Memory B cell (primary cell): ENCODE results near the gene RAP2A.

Source experiments
- ATAC-seq: fragments of 150-1000 bp; cut with Tn5 transposase; 2 replicates; pipeline ENCODE4 v1.10.0; 2021; ENCODE audit warnings: low read depth, mild to moderate bottlenecking, moderate library complexity
- DNase-seq, 2 donors: peaks; one replicate each; pipeline ENCODE4 v3.0.0; 2022; ENCODE audit warnings: low spot score in 2 of 2
- H3K27ac Mint-ChIP-seq: one replicate; pipeline ENCODE4 v1.8.0; 2022; ENCODE audit warnings: mild to moderate bottlenecking, moderate library complexity, mixed read lengths
- H3K27me3 Mint-ChIP-seq: one replicate; pipeline ENCODE4 v1.8.0; 2022; ENCODE audit warnings: mixed read lengths
- H3K36me3 Mint-ChIP-seq: one replicate; pipeline ENCODE4 v1.8.0; 2022; ENCODE audit warnings: mild to moderate bottlenecking, mixed read lengths
- H3K4me1 Mint-ChIP-seq: one replicate; pipeline ENCODE4 v1.8.0; 2022; ENCODE audit warnings: mixed read lengths
- H3K4me3 Mint-ChIP-seq: one replicate; pipeline ENCODE4 v1.8.0; 2022; ENCODE audit warnings: mild to moderate bottlenecking, moderate library complexity, mixed read lengths
- H3K9me3 Mint-ChIP-seq: one replicate; pipeline ENCODE4 v1.8.0; 2022; ENCODE audit warnings: mixed read lengths

RAP2A gene

GRCh38 chr13:97433727-97434396 lies at the start of gene RAP2A:
Gene RAP2A, plus strand, starts transcription at chr13:97434169. Its CDS starts 302 bp downstream, at chr13:97434471.
- ATAC-seq (peak; percentile 62), DNase-seq (peak; percentile 80 to 86)
- peak within 1 kb of the TSS; percentile 96 for H3K27ac Mint-ChIP-seq
- peak within 1 kb of the TSS; percentile 99 for H3K4me3 Mint-ChIP-seq
- no peaks in the 10 kb centered on the region for H3K36me3 Mint-ChIP-seq
- peaks cover under 1% of the 10 kb centered on the region for H3K27me3 Mint-ChIP-seq
- H3K4me1 Mint-ChIP-seq, result peaks cover 15% of the 10 kb centered on the region
- no peaks in the 10 kb centered on the region for H3K9me3 Mint-ChIP-seq

DNA sequence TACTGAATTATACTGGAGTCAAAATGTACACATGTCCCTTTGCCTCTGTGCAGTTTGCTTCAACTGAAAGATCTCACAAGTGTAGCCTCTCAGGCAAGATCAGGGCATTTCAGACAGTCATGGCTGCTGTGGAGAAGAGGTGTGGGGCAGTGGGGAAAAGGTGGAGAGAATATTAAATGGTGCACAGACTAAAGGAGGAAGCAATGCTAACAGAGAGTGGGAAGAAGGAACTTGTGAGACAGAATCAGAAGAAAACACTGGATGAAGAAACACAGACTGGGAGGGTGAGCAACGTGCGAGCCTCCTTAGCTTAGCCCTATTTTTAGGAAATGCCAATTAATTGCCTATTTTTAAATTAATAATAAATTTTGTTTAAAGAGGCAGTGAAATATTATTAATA lies 49.6 kb upstream of the RAP2A start:
- Mint-ChIP-seq H3K4me1 (peaks cover 16% of the 10 kb centered on the region), H3K27me3 (no peaks in the 10 kb centered on the region), H3K27ac (no peak overlapping the region), H3K36me3 (peaks cover 21% of the 10 kb centered on the region), H3K4me3 (no peak overlapping the region), H3K9me3 (no peaks in the 10 kb centered on the region)
- DNase-seq (no peak), ATAC-seq (no peak)

GRCh38 chr13:97385146-97385545 lies 48.8 kb upstream of the RAP2A start:
- peaks cover 20% of the 10 kb centered on the region for H3K36me3 Mint-ChIP-seq
- H3K27me3 Mint-ChIP-seq, result no peaks in the 10 kb centered on the region
- ATAC-seq (no peak), DNase-seq (no peak)
- no peak overlapping the region for H3K27ac Mint-ChIP-seq
- peaks cover 16% of the 10 kb centered on the region for H3K4me1 Mint-ChIP-seq
- no peak overlapping the region for H3K4me3 Mint-ChIP-seq
- no peaks in the 10 kb centered on the region for H3K9me3 Mint-ChIP-seq

DNA sequence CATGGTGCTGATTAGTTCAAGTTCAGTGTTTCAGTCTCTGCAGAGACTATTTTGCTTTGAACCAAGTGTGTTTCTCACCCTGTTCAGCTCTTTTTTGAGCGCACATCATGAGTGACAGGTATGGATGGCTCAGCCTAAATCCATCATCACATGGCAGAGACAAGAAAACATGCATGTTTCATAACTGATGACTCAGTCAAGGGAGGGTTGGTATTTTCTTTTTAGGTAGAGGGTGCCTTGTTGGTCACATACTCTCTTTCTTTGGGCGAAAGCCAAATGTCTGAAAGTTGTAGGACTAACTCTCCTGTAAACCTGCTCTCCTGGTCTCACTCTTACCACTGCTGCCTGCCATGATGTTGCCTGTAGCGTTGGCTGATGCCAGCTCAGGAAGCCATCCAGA lies 48.1 kb upstream of the RAP2A start:
- H3K27me3 Mint-ChIP-seq, result no peaks in the 10 kb centered on the region
- DNase-seq, result no peak
- H3K27ac Mint-ChIP-seq, result no peak overlapping the region
- ATAC-seq, result no peak
- H3K36me3 Mint-ChIP-seq, result peaks cover 18% of the 10 kb centered on the region
- peaks cover 16% of the 10 kb centered on the region for H3K4me1 Mint-ChIP-seq
- no peaks in the 10 kb centered on the region for H3K9me3 Mint-ChIP-seq
- no peak overlapping the region for H3K4me3 Mint-ChIP-seq

DNA sequence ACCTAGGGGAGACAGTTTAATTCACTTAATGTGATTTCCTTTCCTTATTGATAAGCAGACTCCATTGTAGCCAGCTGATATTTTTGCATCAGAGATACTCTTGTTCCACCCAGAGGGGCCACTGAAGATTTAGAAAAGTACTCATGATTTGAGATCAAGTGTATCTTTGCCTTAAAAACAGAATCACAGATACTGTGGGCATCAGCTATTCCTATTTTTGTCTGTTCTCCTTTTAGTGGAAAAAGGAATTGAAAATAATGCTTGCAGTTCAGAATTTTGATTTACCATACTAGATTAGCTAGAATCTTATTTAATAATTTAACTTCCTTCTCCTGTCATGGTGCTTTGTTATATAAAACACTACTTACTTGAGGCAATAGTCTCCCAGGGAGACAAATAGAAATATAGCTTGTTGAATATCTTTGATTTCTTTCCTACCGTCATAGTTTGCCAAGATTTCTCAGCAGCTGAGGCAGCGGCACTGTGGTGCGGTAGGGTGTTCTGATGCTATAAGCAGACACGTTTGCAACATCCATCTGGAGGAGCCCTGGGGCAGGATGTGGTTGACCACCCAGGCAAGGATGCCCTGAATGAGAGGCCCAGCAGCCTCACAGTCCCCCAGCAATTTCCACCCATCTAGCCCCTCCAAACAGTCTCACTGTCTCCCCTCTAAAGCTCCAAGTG lies 47.0 kb upstream of the RAP2A start:
- Mint-ChIP-seq H3K27me3 (no peaks in the 10 kb centered on the region), H3K36me3 (peaks cover 20% of the 10 kb centered on the region), H3K4me1 (peaks cover 16% of the 10 kb centered on the region), H3K9me3 (no peaks in the 10 kb centered on the region), H3K4me3 (no peak overlapping the region), H3K27ac (no peak overlapping the region)
- ATAC-seq (no peak), DNase-seq (no peak)

GRCh38 chr13:97387485-97387839 lies 46.5 kb upstream of the RAP2A start:
- no peak overlapping the region for H3K4me3 Mint-ChIP-seq
- H3K27me3 Mint-ChIP-seq, result no peaks in the 10 kb centered on the region
- ATAC-seq, result no peak
- no peak for DNase-seq
- H3K36me3 Mint-ChIP-seq, result peaks cover 18% of the 10 kb centered on the region
- H3K27ac Mint-ChIP-seq, result peak overlapping the region; percentile 32
- peaks cover 16% of the 10 kb centered on the region for H3K4me1 Mint-ChIP-seq
- no peaks in the 10 kb centered on the region for H3K9me3 Mint-ChIP-seq

DNA sequence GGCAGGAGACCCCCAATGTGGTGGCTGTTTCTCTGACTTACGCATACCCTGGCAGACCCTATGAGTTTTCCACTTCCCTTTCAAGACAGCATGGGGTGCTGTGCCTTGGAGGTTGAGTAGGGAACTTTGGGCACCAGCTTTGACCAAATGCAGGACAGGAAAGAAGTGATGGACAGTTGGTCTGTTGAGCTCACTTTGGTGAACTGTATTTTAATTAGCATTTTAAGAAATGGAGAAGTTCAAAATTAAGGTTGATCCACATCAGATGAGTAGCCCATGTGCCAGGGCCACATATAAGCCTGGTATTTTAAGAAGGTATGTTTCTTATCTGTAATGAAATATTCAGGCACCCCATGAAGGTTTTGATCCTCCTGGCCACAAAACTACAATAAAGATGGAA lies 46.1 kb upstream of the RAP2A start:
- H3K36me3 Mint-ChIP-seq, result peaks cover 14% of the 10 kb centered on the region
- no peaks in the 10 kb centered on the region for H3K27me3 Mint-ChIP-seq
- peaks cover 16% of the 10 kb centered on the region for H3K4me1 Mint-ChIP-seq
- no peaks in the 10 kb centered on the region for H3K9me3 Mint-ChIP-seq
- H3K4me3 Mint-ChIP-seq, result no peak overlapping the region
- ATAC-seq (no peak), DNase-seq (no peak)
- H3K27ac Mint-ChIP-seq, result peak overlapping the region; percentile 32

DNA sequence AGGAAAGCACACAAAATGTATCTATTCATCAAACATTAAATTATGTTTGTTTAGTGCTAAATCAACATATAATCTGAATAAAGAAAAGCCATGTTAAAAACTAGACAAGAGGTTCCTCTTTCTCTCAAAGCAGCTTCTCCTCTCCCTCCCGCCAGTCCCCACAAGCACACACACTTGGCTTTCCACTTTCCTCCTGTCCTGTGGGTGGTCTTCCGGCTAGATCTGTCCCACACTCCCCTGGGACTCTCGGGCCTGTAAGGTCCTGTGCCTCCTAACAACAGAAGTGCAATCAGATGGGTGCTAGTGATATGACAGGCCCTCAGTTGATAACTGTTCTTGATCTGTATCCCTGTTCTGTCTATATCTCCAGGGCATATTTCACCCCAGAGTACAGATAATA lies 45.6 kb upstream of the RAP2A start:
- H3K27ac Mint-ChIP-seq, result peak overlapping the region; percentile 32
- H3K27me3 Mint-ChIP-seq, result no peaks in the 10 kb centered on the region
- ATAC-seq, result no peak
- H3K9me3 Mint-ChIP-seq, result no peaks in the 10 kb centered on the region
- H3K4me1 Mint-ChIP-seq, result peaks cover 16% of the 10 kb centered on the region
- H3K4me3 Mint-ChIP-seq, result no peak overlapping the region
- no peak for DNase-seq
- peaks cover 14% of the 10 kb centered on the region for H3K36me3 Mint-ChIP-seq

- H3K9me3 Mint-ChIP-seq, result no peaks in the 10 kb centered on the region
- no peak for DNase-seq
- H3K27ac Mint-ChIP-seq, result no peak overlapping the region
- ATAC-seq, result no peak
- no peaks in the 10 kb centered on the region for H3K27me3 Mint-ChIP-seq
- H3K4me3 Mint-ChIP-seq, result no peak overlapping the region
- peaks cover 13% of the 10 kb centered on the region for H3K36me3 Mint-ChIP-seq
- peaks cover 13% of the 10 kb centered on the region for H3K4me1 Mint-ChIP-seq
Observed at GRCh38 chr13:97390941-97391600, 42.9 kb upstream of the RAP2A start.

DNA sequence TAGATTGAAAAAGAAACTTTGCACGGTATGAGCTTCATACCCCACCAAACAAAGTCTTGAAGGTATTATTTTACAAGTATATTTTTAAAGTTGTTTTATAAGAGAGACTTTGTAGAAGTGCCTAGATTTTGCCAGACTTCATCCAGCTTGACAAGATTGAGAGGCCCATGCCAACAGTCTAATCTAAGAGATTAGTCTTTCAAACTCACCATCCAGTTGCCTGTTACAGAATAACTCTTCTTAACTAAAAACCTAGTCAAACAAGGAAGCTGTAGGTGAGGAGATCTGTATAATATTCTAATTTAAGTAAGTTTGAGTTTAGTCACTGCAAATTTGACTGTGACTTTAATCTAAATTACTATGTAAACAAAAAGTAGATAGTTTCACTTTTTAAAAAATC lies 41.9 kb upstream of the RAP2A start:
- H3K4me1 Mint-ChIP-seq, result peaks cover 10% of the 10 kb centered on the region
- H3K4me3 Mint-ChIP-seq, result no peak overlapping the region
- H3K36me3 Mint-ChIP-seq, result peaks cover 13% of the 10 kb centered on the region
- no peaks in the 10 kb centered on the region for H3K9me3 Mint-ChIP-seq
- H3K27ac Mint-ChIP-seq, result no peak overlapping the region
- no peak for DNase-seq
- no peak for ATAC-seq
- H3K27me3 Mint-ChIP-seq, result no peaks in the 10 kb centered on the region

GRCh38 chr13:97394542-97394941 lies 39.4 kb upstream of the RAP2A start:
- Mint-ChIP-seq H3K27ac (no peak overlapping the region), H3K4me1 (no peaks in the 10 kb centered on the region), H3K4me3 (no peak overlapping the region), H3K9me3 (no peaks in the 10 kb centered on the region), H3K36me3 (peaks cover 7% of the 10 kb centered on the region), H3K27me3 (no peaks in the 10 kb centered on the region)
- DNase-seq (no peak), ATAC-seq (no peak)

DNA sequence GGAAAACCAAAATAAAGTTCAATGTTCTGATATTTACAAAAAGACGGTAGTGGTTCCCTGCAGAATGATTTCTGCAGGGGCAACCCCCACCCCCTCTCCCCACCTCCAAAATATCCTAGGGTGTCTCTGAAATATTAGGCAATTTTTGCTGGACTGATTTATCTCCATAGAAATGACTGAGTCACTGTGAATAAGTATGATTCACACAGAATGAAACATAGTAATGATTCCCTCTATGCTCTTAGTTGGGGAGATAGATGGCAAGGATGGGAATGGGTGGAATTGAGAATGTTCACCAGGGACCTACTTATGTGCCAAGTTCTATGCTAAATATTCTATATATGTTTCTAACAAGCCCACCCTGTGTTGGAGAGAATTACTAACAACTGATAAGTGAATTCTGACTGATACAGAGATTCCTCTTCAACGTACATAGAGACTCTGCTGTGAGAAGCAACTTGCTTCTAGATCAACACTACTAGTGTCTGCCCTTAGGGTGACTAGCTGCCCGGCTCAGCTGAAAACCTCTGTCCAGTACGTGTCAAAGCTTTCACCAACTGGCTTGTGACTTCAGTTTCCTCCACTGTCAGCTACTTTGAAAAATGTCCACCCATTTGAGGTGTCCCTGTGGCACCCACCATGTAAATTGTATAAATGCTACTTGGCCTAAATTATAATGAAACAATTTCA lies 38.4 kb upstream of the RAP2A start:
- ATAC-seq (no peak), DNase-seq (no peak)
- Mint-ChIP-seq H3K9me3 (no peaks in the 10 kb centered on the region), H3K36me3 (peaks cover 7% of the 10 kb centered on the region), H3K27me3 (no peaks in the 10 kb centered on the region), H3K4me3 (no peak overlapping the region), H3K4me1 (no peaks in the 10 kb centered on the region), H3K27ac (no peak overlapping the region)

DNA sequence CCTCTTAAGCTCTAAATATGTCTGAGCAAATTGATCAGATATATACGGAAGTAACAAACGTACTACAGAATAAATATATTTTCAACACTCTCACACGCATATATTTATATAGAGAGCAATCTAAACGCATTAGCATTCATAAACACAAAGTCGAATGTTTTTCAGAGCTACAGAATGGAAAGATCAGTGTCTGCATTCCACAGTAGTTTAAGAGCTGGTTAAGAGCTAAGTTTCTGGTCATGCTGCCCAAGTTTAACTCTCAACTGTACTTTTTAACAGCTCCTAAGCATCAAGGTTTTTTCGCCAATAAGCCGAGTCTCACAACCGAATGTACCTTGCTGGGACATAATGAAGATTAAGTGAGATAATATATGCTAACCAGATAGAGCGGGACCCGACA lies 36.7 kb upstream of the RAP2A start:
- Mint-ChIP-seq H3K27me3 (no peaks in the 10 kb centered on the region), H3K4me3 (no peak overlapping the region)
- ATAC-seq, result no peak

DNA sequence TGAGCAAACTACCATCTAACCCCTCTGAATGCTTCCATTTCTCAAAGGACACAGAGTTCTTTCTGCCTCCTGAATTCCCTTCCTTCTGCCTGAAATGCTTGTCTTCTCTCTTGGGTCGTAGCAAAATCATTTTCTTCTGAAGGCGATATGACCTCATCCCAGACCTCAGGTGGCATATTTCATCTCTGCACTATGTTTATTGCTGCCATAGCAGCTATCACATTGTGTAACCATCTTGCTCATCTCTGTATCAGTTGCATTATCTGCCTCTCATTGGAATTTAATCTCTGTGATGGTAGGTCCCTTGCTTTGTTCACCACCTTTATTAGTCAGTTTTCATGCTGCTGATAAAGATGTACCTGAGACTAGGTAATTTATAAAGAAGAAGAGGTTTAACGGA lies 32.5 kb upstream of the RAP2A start:
- H3K36me3 Mint-ChIP-seq, result peaks cover 5% of the 10 kb centered on the region
- DNase-seq, result no peak
- H3K4me1 Mint-ChIP-seq, result no peaks in the 10 kb centered on the region
- no peak overlapping the region for H3K27ac Mint-ChIP-seq
- peaks cover 5% of the 10 kb centered on the region for H3K9me3 Mint-ChIP-seq
- no peak overlapping the region for H3K4me3 Mint-ChIP-seq
- peaks cover 3% of the 10 kb centered on the region for H3K27me3 Mint-ChIP-seq
- ATAC-seq, result no peak

More for the DNA sequence above, 36.7 kb upstream of the RAP2A start:
- Mint-ChIP-seq H3K36me3 (peaks cover 8% of the 10 kb centered on the region), H3K4me1 (no peaks in the 10 kb centered on the region), H3K27ac (no peak overlapping the region), H3K9me3 (peaks cover 5% of the 10 kb centered on the region)
- no peak for DNase-seq
